OCI-M2 (cell line): ENCODE data around the gene LAMC1.

Experiments
- DNase-seq: peaks from one replicate; lab custom pipeline; 2025; ENCODE audit not compliant: unreplicated experiment; lab: John Stamatoyannopoulos, UW

LAMC1 gene

DNA sequence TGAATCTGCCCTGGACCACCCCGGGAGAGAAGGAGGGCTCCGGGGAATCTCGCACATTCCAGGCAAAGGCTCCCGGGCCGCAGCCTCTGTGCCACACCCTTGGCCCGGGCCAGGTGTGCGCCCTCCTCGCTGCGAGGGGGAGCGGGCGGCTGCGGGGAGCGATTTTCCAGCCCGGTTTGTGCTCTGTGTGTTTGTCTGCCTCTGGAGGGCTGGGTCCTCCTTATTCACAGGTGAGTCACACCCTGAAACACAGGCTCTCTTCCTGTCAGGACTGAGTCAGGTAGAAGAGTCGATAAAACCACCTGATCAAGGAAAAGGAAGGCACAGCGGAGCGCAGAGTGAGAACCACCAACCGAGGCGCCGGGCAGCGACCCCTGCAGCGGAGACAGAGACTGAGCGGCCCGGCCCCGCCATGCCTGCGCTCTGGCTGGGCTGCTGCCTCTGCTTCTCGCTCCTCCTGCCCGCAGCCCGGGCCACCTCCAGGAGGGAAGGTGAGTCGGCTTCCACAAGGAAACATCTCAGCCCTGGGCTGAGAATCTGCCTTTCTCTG lies 162.8 kb downstream of the LAMC1 start, which contains the start of gene LAMC2:
Gene LAMC2, plus strand, starts transcription at position 324 of the 550 bp plus-strand sequence. Its CDS starts 89 bp downstream, at position 413.
- DNase-seq = no peak

DNA sequence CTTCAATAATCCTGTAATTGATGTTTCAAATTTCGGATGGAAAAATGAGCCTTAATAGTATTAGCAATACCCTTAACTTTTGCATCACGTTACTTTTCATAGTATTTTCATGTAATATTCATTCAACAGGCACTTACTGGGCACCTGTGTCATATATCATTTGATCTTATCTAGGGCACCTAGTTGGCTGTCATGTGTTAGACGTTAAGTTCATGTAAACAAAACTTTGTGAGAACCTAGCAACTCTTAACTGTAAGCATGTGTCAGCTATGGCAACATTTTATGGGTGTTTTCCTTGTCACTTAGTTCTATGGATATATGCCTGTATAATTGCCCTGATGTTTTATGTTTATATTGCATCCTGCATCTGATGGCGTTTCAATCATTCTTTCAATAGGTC lies 163.6 kb downstream of the LAMC1 start:
- no peak for DNase-seq

- DNase-seq = no peak
These were observed 165.0 kb downstream of the LAMC1 start for GRCh38 chr1:183188240-183188639.

DNA sequence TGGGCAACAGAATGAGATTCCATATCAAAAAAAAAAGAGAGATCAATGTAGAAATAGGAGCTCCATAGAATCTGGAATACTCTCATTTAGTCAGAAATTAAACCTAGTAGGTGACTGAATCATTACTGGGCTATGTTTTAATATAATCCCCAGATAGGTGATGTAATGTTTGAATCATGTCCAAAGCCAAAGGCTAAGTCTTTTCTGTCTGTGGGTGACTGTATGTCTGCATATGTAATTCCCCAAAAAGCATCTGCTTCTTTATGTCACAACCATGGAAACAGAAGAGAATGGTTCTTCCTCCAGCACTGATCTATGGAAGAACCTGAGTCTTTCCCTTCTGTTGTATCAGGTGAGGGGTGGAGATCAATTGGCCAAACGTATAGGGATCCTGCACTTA lies 168.6 kb downstream of the LAMC1 start:
- no peak for DNase-seq

DNA sequence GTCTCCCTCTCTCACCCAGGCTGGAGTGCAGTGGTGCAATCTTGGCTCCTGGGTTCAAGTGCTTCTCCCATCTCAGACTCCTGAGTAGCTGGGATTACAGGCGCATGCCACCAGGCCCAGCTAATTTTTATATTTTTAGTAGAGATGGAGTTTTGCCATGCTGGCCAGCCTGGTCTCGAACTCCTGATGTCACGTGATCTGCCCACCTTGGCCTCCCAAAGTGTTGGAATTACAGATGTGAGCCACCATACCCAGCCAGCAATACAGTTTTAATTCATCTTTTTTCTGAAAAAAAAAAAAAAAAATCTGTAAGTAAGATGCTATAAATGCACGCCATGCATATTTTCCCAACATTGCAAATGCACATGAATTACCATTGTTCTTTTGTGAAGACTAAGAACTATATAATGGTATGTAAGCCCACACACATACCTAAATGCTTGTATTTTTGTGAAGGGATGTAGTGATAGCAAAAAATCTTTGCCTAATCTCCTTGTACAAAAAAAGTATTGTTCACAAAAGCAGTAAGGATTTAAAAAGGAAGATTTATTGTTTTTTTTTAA lies 170.8 kb downstream of the LAMC1 start:
- no peak for DNase-seq

GRCh38 chr1:183194527-183195141 lies 171.4 kb downstream of the LAMC1 start:
- no peak for DNase-seq

GRCh38 chr1:183195142-183195574 lies 171.9 kb downstream of the LAMC1 start:
- no peak for DNase-seq
